IMR-90 (cell line): ENCODE results near the gene NFASC. TPM values are rescaled to one million over a fixed set of nuclear protein-coding genes. Genes with fewer than 3 reads are reported as not detected.

Experiments
- ATAC-seq: fragments of 200-7000 bp; cut with Tn5 transposase; 2 replicates; pipeline ENCODE4 v1.9.1; 2020; ENCODE audit warnings: low read depth, mild to moderate bottlenecking, moderate library complexity
- BruUV-seq: library from RNA; stranded (reverse); fragments of 400-500 nt; replicated peaks from 2 replicates; lab custom pipeline; 2021; lab: Mats Ljungman, UMichigan
- CTCF ChIA-PET: fragments of 300-600 bp; formaldehyde crosslinking; extraction: SDS; loops from one replicate; lab custom pipeline; 2021; ENCODE audit warnings: antibody characterized with exemption; lab: Yijun Ruan, JAX
- POLR2A ChIA-PET: fragments of 300-600 bp; sonication (Branson Sonifier 250); formaldehyde crosslinking; loops from one replicate; lab custom pipeline; 2022; ENCODE audit warnings: antibody characterized with exemption; ENCODE audit not compliant: unreplicated experiment; lab: Charles Lee
- DNase-seq: peaks from one replicate; pipeline ENCODE4 v3.0.0; 2013
- H2AFZ ChIP-seq: replicated peaks from 2 replicates; pipeline ENCODE3; 2013; ENCODE audit warnings: low read length, mild to moderate bottlenecking; ENCODE audit not compliant: poor library complexity
- H2AK5ac ChIP-seq: 2 replicates; pipeline ENCODE4 v1.6.1; 2013; ENCODE audit warnings: low read depth, low read length, inconsistent platforms
- H2AK9ac ChIP-seq: replicated peaks from 2 replicates; pipeline ENCODE3; 2013; ENCODE audit warnings: mild to moderate bottlenecking, low read depth, low read length, moderate library complexity; ENCODE audit not compliant: poor library complexity
- H2BK120ac ChIP-seq: 2 replicates; pipeline ENCODE4 v1.6.1; 2013; ENCODE audit warnings: low read depth, low read length, inconsistent platforms
- H2BK15ac ChIP-seq: 3 replicates; pipeline ENCODE4 v1.6.1; 2013; ENCODE audit warnings: low read depth, low read length, inconsistent platforms
- H2BK20ac ChIP-seq: 2 replicates; pipeline ENCODE4 v1.6.1; 2013; ENCODE audit warnings: low read depth, mild to moderate bottlenecking, inconsistent platforms, low read length, moderate library complexity
- H2BK5ac ChIP-seq: 2 replicates; pipeline ENCODE4 v1.6.1; 2013; ENCODE audit warnings: mild to moderate bottlenecking, low read depth, low read length, inconsistent platforms; ENCODE audit not compliant: poor library complexity, severe bottlenecking
- H3K14ac ChIP-seq: replicated peaks from 2 replicates; pipeline ENCODE4 v1.6.1; 2013; ENCODE audit warnings: low read depth, low read length, inconsistent platforms
- H3K18ac ChIP-seq: 2 replicates; pipeline ENCODE4 v1.6.1; 2013; ENCODE audit warnings: low read depth, low read length, control low read depth
- H3K23ac ChIP-seq: 2 replicates; pipeline ENCODE4 v1.6.1; 2013; ENCODE audit warnings: low read depth, low read length, inconsistent platforms
- H3K27ac ChIP-seq: 2 replicates; pipeline ENCODE4 v1.5.1; 2013; ENCODE audit warnings: mild to moderate bottlenecking, control low read depth, low read length; ENCODE audit not compliant: insufficient read depth
- H3K27me3 ChIP-seq: 2 replicates; pipeline ENCODE4 v1.6.1; 2013; ENCODE audit warnings: low read length; ENCODE audit not compliant: control insufficient read depth, insufficient read depth
- H3K36me3 ChIP-seq: 2 replicates; pipeline ENCODE4 v1.6.1; 2013; ENCODE audit warnings: low read length, mixed read lengths; ENCODE audit not compliant: control insufficient read depth, insufficient read depth
- H3K4ac ChIP-seq: 2 replicates; pipeline ENCODE4 v1.6.1; 2013; ENCODE audit warnings: low read depth, low read length, inconsistent platforms
- H3K4me1 ChIP-seq: 2 replicates; pipeline ENCODE4 v1.6.1; 2013; ENCODE audit warnings: low read length, mixed read lengths; ENCODE audit not compliant: control insufficient read depth, insufficient read depth
- H3K4me2 ChIP-seq: 2 replicates; pipeline ENCODE4 v1.6.1; 2013; ENCODE audit warnings: low read depth, mild to moderate bottlenecking, control low read depth, low read length, moderate library complexity
- H3K4me3 ChIP-seq: 2 replicates; pipeline ENCODE4 v1.5.1; 2013; ENCODE audit warnings: low read depth, mild to moderate bottlenecking, control low read depth, low read length, moderate library complexity; ENCODE audit not compliant: insufficient read depth
- H3K56ac ChIP-seq: 2 replicates; pipeline ENCODE4 v1.6.1; 2013; ENCODE audit warnings: low read length, inconsistent platforms; ENCODE audit not compliant: insufficient read depth; ENCODE audit errors: extremely low read depth
- H3K79me1 ChIP-seq, 2 experiments: 2 replicates each; pipeline ENCODE4 v1.6.1; 2013; ENCODE audit warnings: low read length in 2 of 2, inconsistent platforms in 1 of 2, low read depth in 1 of 2
- H3K9ac ChIP-seq: 2 replicates; pipeline ENCODE4 v1.6.1; 2013; ENCODE audit warnings: low read depth, low read length, control low read depth
- H3K9me1 ChIP-seq: 2 replicates; pipeline ENCODE4 v1.6.1; 2013; ENCODE audit warnings: low read length, inconsistent platforms; ENCODE audit not compliant: insufficient read depth
- H3K9me3 ChIP-seq: 2 replicates; pipeline ENCODE4 v1.6.1; 2013; ENCODE audit warnings: low read length; ENCODE audit not compliant: control insufficient read depth, insufficient read depth
- H4K20me1 ChIP-seq: 2 replicates; pipeline ENCODE4 v1.6.1; 2013; ENCODE audit warnings: low read length, inconsistent platforms; ENCODE audit not compliant: insufficient read depth
- H4K5ac ChIP-seq: 2 replicates; pipeline ENCODE4 v1.6.1; 2013; ENCODE audit warnings: mild to moderate bottlenecking, low read depth, low read length, control low read depth
- H4K8ac ChIP-seq, 2 experiments: 2 replicates each; pipeline ENCODE4 v1.6.1; 2013; ENCODE audit warnings: low read depth in 2 of 2, low read length in 2 of 2, control low read depth in 1 of 2, inconsistent platforms in 1 of 2
- H4K91ac ChIP-seq: 2 replicates; pipeline ENCODE4 v1.6.1; 2013; ENCODE audit warnings: low read depth, low read length, inconsistent platforms; ENCODE audit not compliant: insufficient read depth
- MAFK ChIP-seq: IDR thresholded peaks from 2 replicates; pipeline ENCODE4 v1.6.1; 2012; ENCODE audit warnings: low read depth, low read length, improper control_type of control experiment
- MAZ ChIP-seq: IDR thresholded peaks from 2 replicates; pipeline ENCODE4 v1.6.1; 2012; ENCODE audit warnings: low read depth, mild to moderate bottlenecking, low read length, improper control_type of control experiment, moderate library complexity, borderline replicate concordance
- NFE2L2 ChIP-seq: fragments of 150-350 bp; IDR thresholded peaks from 2 replicates; pipeline ENCODE4 v1.6.1; 2016; ENCODE audit warnings: low read depth, mild to moderate bottlenecking, low read length
- POLR2A ChIP-seq: IDR thresholded peaks from 2 replicates; pipeline ENCODE4 v1.6.1; 2012; ENCODE audit warnings: mild to moderate bottlenecking, low read depth, low read length
- RFX5 ChIP-seq: IDR thresholded peaks from 2 replicates; pipeline ENCODE4 v1.8.0; 2012; ENCODE audit warnings: low read depth, mild to moderate bottlenecking, low read length, moderate library complexity
- WGBS, 2 experiments: methylation state at CpG; one replicate each; pipeline versions ENCODE4 v1.1.5 to v1.1.7; 2013; ENCODE audit warnings: missing lambda C conversion rate in 2 of 2; ENCODE audit not compliant: insufficient read length in 1 of 2; ENCODE audit errors: extremely low coverage in 2 of 2; 5-methylcytosine and 5-hydroxymethylcytosine counted together
- dilution Hi-C: fragments of 300-500 bp; cut with HindIII; formaldehyde crosslinking; loops from one replicate; pipeline ENCODE4 v1.14.3; 2018; ENCODE audit warnings: low sequenced_read_pairs; ENCODE audit not compliant: unreplicated experiment
- in situ Hi-C: fragments of 300-500 bp; cut with MboI; formaldehyde crosslinking; loops from 3 replicates; pipeline ENCODE4 v1.14.3; 2019; ENCODE audit warnings: low sequenced_read_pairs, inconsistent platforms, mixed read lengths
- intact Hi-C: fragments of 100-400 bp; cut with micrococcal nuclease; formaldehyde crosslinking; loops from 2 replicates; pipeline ENCODE4 v1.10.0; 2022
- polyA plus RNA-seq, 3 experiments: library from polyadenylated mRNA; depleted of rRNA; stranded (reverse); fragments of >200 nt; gene quantifications; 2 replicates each; pipeline ENCODE4 v1.2.3, GENCODE V29; 2012; ENCODE audit warnings: low replicate concordance in 1 of 3
- total RNA-seq: library from RNA; depleted of rRNA; stranded (reverse); fragments of >200 nt; gene quantifications from 2 replicates; pipeline ENCODE4 v1.2.3, GENCODE V29; 2012

The NFASC gene
- total and polyA plus RNA-seq, 2 of the 4 experiments (the other 2 are of a cell fraction), result 0.18 to 0.79 TPM

- Histone ChIP-seq H3K56ac (no peak overlapping the region), H3K36me3 (no peaks in the 10 kb centered on the region), H3K27me3 (peaks cover 4% of the 10 kb centered on the region; the same call in 1 of the 2 replicates), H3K23ac (no peak overlapping the region), H3K14ac (no peak overlapping the region), H3K18ac (no peak overlapping the region), H4K20me1 (no peaks in the 10 kb centered on the region), H3K4me1 (no peaks in the 10 kb centered on the region), H2BK20ac (no peak overlapping the region), H4K5ac (no peak overlapping the region), H2AFZ (no peak overlapping the region), H3K9me3 (no peaks in the 10 kb centered on the region), H2AK9ac (no peak overlapping the region), H4K8ac (no peak overlapping the region), H3K27ac (no peak overlapping the region), H3K9me1 (peaks cover 3% of the 10 kb centered on the region; the same call in 1 of the 2 replicates), H2BK15ac (no peak overlapping the region), H2BK5ac (no peak overlapping the region), H3K9ac (no peak overlapping the region), H3K4ac (no peak overlapping the region), H3K4me2 (no peak overlapping the region), H3K79me1 (no peaks in the 10 kb centered on the region), H2BK120ac (no peak overlapping the region), H2AK5ac (no peak overlapping the region), H3K4me3 (no peak overlapping the region), H4K91ac (no peak overlapping the region)
- intact Hi-C loops (no loop called here), in situ Hi-C loops (no loop called here), dilution Hi-C loops (no loop called here)
- no peak for DNase-seq
- WGBS, 2 experiments, result 53% methylated on average over 2 of the region's 6 CpGs; no CpG with 5 or more reads in 1 of the 2 experiments
- ChIA-PET POLR2A (no interaction called here), CTCF (no interaction called here)
- no TSS peak for BruUV-seq
- no peak for ATAC-seq
- TF ChIP-seq POLR2A (no peak), MAFK (no peak), RFX5 (no peak), MAZ (no peak), NFE2L2 (no peak)
These were observed 72.8 kb downstream of the NFASC start for GRCh38 chr1:204943495-204943894.
